Renal cortical epithelial cell (primary cell): ENCODE results near the gene HOXC5. TPM values are rescaled to one million over a fixed set of nuclear protein-coding genes. Genes with fewer than 3 reads are reported as not detected.
"Not testable (repeated sequence)": the region's sequence is repeated elsewhere in the genome, so short reads cannot be mapped to it uniquely, and the experiment has no call there.

Experiments used
- DNase-seq: peaks from one replicate; pipeline ENCODE4 v3.0.0-alpha.2; 2011; ENCODE audit warnings: low read depth
- total RNA-seq: library from RNA; depleted of rRNA; stranded (reverse); fragments of >200 nt; gene quantifications from 2 replicates; pipeline ENCODE4 v1.2.3, GENCODE V29; 2014

The HOXC5 gene
- total RNA-seq, 1 donor from 2014 or later: 0.80 TPM

DNA sequence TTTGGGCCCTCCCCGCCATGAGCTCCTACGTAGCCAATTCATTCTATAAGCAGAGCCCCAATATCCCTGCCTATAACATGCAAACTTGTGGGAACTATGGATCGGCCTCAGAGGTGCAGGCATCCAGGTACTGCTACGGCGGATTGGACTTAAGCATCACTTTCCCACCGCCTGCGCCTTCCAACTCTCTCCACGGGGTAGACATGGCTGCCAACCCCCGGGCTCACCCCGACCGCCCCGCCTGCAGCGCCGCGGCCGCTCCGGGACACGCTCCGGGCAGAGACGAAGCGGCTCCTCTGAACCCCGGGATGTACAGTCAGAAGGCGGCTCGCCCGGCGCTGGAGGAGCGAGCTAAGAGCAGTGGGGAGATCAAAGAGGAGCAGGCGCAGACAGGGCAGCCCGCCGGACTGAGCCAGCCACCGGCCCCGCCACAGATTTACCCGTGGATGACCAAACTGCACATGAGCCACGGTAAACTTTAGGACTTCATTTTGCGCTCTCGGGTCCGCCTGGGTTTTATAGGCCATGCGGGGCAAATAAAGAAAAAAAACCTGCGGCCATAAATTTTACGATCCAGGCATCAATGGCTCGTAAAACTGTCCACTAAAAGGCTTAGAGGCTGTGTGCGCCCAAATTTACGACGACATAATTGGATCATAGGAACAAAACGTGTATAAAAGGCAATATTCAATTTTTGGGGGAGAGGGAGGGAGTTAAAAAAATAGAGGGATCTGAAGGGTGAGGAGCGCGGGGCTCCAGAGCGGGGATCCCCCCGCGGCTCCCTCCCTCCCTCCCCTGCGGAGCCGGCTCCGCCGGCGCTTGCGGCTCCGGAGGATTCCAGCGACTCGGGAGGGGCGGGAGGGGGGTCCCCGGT, 493 bp downstream of the HOXC5 start:
- no peak for DNase-seq

GRCh38 chr12:54033980-54034784, 1.3 kb downstream of the HOXC5 start:
- DNase-seq: peak; percentile 33

GRCh38 chr12:54034785-54035310, 2.0 kb downstream of the HOXC5 start:
- no peak for DNase-seq

DNA sequence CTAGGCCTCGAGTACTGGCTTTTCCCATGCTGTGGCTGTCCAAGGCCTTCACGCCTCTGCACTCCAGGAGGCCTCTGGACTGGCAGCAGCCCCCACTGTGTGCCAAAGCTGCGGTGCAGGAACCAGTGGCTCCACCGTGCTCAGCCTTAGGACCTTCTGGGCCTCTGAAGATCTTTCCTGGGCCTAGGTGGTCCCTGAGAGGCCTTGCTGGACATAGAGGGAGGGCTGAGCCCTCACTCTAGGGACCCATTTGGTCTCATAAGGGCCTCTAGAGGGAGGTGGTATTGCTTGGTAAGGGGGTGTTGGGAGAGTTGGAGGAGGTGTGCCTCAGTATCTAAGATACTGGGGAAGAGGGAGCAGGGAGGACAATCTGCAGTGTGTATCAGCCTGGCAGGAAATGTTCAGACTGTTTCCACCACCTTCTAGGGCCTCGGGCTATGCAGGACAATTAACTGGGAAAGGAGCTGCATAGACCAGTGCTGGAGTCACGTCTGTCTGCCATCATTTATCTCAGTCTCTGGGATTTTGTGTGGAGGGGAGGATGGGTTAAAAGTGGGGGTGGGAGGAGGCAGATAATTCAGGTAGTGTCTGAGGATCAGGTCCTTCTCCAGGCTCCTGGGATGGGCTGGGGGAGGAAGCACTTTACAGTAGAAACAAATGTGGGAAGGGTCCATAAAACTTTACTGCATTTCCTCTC, 2.9 kb downstream of the HOXC5 start:
- no peak for DNase-seq

- DNase-seq: peak; percentile 88
Observed at GRCh38 chr12:54036620-54037359, 3.9 kb downstream of the HOXC5 start.

- DNase-seq: no peak
Observed at GRCh38 chr12:54037360-54038283, 4.8 kb downstream of the HOXC5 start.

GRCh38 chr12:54038284-54038870, 5.5 kb downstream of the HOXC5 start:
- no peak for DNase-seq

DNA sequence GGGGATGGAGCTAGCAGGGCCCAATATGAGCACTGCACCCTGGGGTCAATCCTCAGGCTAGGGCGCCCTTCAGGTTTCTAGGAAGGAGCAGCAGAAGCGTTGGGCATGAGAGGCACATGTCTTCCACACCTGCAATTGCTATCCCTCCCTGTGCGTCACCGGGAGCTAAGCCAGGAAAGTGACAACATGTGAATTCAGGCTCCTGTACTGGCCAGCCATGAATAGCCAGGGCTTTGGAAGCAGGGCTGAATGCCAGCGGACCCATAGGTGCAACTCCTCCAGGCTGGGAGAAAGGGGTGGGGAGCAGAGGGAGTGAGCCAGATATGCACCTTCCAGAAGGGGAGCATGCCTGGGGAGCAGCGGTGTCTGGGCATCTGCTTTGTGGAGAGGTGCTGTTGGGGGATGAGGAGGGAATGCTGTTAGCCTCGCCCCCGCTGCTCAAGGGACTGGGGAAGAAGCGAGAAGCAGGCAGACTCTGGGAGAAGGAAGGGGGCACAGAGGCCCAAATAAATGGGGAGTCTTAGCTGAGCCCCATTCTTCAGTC, 6.1 kb downstream of the HOXC5 start:
- DNase-seq: peak; percentile 58

GRCh38 chr12:54039417-54040147, 6.7 kb downstream of the HOXC5 start:
- no peak for DNase-seq

DNA sequence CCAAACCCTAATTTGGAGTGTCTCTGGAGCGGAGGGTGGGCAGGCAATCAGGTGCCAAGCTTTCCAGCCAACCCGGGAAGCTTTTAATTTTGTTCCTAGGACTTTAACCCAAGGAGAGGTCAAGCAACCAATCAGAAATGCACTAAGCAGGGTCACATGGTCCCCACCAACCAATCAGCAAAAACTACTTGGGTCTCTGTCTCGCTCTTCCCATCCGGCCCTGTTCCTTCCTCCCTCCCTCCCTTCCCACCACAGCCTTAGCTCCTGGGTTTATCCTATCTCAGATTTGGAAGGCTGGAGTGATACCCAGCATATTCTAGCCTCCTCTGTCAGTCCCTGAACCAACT, 7.3 kb downstream of the HOXC5 start:
- DNase-seq: peak; percentile 37

DNA sequence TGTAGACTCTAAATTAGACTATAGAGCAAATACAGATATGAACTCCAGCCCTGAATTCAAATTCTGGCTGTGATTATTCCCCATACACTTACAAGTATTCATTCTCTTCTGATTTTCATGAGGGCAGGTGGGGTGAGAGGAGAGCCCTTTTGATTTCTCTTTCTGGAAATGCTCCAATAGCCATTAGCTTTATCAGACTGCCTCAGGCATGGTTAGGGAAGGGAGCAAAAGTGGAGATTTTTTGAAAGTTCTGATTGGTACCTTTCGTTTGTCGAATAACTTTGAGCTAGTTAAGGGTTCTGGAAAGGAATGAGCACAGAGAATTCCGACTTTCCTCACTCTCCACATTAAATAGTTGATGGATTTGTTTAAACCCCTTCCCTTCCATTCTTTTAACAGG, 7.8 kb downstream of the HOXC5 start:
- DNase-seq: no peak

DNA sequence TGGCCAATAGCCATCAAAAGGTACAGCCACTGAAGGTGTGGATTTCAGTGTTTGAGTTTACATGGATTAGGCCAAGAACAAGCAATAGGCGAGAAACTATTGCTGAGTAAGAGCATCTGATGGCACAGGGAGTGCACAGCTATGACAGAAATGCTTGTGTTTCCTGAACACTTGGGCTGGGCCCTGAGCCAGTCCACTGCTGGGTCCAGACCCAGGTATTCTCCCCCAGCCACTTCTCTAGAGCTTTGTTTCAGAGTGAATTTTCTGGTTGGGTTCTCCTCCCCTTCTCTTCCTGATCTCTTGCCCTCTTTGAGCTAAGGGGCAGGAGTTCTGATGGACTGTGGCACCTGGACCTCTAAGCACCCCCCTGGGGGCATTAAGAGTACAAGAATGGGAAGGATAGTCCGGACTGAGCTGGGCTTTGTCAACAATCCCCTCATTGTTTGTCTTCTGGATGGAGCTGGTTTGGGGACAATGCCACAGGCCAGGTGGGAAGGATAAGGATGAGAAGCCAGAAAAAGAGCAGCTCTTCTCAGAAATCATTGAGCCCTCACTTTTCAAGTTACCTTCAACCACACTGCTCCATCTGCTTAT, 8.3 kb downstream of the HOXC5 start:
- no peak for DNase-seq

DNA sequence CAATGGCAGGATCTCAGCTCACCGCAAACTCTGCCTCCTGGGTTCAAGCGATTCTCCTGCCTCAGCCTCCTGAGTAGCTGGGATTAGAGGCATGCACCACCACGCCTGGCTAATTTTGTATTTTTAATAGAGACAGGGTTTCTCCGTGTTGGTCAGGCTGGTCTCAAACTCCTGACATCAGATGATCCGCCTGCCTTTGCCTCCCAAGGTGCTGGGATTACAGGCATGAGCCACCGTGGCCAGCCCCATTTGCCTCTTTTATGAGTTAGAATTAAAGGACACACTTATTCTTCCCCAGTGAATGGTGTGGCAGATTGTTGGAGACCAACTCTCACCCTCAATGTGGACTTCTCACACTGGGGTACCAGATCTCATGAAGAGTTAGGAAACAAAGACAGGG, 9.2 kb downstream of the HOXC5 start:
- DNase-seq: not testable (repeated sequence)

GRCh38 chr12:54042970-54043853, 10.4 kb downstream of the HOXC5 start:
- no peak for DNase-seq

- DNase-seq: no peak
Observed at GRCh38 chr12:54044425-54045103, 11.7 kb downstream of the HOXC5 start.

DNA sequence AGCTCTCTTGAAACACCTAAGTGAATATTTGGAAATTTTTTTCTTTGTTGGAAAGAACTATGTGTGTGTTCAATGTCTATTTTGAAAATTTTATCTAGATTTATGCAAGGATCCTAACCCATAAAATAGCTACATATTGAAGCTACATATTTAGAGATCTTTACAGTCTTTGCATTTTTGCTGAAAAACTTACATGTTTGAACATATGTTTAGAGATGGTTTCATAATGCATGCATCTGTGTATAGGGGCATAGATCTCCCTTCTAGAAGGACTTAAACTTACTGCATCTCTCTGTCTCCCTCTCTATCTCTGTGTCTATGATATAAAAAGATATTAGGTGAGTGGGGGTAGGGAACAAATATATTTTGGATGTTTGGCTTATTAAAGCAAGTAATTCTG, 12.6 kb downstream of the HOXC5 start:
- no peak for DNase-seq
